ENCODE measurements around the gene PGD.
"Not testable (repeated sequence)": the region's sequence is repeated elsewhere in the genome, so short reads cannot be mapped to it uniquely, and the experiment has no call there.

The PGD gene

DNA sequence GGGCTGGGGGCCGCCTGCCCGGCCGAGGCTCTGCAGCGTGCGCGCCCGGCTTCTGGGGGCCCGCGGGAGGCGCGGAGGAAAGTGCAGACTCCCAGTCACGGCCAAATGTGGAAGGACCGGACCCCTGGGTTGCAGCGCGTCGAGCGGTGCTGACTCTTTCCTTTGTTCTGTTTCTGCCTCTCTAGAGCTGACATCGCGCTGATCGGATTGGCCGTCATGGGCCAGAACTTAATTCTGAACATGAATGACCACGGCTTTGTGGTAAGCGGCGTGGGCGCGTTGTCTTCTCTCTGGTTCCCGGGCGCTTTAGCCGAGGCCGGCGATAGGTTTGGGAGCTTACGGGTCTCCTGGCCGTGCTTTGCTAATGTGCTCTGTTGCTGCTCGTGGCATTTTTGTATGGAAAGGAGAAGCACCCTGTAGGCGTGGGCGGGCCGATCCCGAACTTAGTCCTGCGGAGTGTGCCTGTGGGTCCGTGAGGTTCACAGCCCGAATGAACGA is 629 bp downstream of the PGD start:
- no peak for DNase-seq

DNA sequence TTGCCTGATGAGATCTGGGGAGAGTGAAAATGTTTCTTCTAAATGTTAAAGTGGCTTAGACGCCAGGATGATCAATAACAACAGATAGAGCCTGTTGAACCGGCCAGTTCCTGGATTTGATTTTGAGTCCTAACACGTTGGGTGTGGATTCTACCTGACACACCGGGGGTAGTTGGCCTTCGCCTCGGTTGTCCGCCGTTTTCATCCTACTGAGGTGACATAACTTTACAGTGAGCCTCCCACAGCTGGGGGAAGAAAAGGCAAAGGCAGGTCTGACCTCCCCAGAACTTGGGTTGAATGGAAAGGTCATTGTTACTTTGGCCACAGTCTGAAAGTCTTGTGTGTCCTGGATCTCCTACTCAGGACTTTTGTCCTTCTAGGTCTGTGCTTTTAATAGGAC is 1.1 kb downstream of the PGD start:
- DNase-seq = no peak

DNA sequence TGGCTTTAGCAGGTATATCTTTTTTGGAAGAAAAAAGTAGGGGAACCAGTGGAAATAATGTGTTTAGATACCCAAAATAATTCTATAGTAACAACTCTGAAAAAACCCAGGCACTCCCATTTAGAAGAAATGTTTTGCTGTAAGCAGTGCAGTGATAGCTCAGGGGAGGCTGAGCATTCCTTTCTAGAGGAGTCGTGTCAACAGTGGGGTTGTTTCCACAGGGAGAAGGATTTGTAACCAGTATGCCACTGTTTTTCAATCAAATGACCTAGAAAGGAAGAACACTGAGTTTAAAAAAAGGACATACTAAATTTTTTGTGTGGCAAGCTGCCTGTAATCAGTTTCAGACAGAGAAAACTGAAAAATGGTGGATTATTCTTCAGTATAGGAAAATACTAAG is 2.4 kb downstream of the PGD start:
- DNase-seq = no peak

DNA sequence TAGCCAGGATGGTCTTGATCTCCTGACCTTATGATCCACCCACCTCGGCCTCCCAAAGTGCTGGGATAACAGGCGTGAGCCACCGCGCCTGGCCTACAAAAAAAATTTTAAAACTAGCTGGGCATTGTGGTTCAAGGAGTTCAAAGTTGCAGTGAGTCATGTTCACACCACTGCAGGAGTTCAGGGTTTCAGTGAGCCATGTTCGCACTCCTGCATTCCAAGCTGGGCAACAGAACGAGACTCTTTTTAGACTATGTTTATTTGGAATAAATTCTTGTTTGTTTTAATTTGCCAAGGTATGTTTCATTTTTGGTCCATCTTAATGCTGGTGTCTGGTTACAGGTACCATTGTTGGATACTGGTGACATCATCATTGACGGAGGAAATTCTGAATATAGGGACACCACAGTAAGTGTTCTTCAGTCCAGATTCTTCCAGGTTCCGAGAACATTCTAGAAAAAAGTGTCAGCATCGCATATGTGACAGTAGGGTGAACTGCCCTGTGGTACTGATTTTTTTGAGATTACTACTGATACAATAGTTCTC is 3.9 kb downstream of the PGD start:
- no peak for DNase-seq

DNA sequence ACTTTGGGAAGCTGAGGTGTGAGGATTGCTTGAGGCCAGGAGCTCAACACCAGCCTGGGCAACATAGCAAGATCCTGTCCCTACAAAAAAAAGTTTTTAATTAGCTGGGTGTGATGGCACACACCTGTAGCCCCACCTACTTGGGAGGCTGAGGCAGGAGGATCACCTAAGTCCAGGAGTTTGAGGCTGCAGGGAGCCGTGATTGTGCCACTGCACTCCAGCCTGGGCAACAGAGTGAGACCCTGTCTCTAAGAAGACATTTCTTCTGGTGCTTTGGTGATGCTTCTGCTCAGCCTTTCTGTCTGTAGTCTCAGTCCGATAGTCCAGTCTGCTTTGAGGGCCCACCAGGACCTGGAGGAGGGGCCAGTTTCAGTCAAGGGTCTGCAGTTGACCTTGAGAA is 8.3 kb downstream of the PGD start:
- no peak for DNase-seq

DNA sequence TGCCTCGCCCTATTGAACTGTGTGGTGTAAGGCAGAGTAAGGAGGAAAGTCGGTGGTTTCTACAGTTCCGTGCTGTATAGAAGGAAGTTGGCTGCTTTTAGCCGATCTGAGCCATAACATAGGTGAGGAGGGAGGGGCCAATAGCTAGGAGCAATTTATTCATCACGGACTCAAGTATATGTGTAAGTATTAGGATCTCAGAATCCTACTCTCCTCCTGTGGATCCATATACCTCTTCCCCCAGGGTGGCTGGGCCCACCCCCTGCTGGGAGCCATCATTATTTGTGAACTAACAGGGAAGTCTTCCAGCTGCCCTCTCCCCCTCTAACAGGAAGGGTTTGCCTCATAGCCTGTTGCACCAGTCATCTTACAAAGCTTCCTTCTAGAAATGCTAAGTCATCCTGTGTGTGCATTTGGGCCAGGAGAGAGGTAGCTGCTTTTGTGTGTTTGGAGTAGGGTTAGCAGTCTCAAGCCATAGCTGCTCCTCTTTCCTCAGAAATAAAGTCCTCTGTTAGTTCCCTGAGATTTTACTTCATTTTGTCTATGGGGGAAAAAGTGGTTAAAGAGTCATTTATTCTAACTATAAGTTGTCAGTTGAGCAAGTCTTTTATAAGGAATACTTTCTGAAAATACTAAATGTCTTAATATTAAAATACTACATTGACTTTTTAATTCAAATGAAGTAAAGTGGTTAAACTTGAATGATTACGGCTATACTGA is 16.5 kb downstream of the PGD start:
- no peak for DNase-seq

DNA sequence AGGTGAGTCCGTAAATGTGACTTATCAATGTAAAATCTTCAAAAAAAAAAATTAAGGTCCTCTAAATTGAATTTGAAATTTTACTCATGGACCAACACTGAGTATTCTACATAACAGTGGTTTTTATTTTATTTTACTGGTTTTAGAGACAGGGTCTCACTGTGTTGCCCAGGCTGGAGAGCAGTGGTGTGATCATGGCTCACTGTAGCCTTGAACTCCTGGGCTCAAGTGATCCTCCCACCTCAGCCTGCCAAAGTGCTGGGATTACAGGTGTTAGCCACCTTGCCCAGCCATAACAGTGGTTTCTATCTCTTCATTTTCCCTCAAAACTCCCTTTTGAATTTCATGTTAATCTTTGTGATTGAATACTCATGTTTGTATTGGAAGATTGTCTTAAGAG is 17.1 kb downstream of the PGD start:
- not testable (repeated sequence) for DNase-seq

DNA sequence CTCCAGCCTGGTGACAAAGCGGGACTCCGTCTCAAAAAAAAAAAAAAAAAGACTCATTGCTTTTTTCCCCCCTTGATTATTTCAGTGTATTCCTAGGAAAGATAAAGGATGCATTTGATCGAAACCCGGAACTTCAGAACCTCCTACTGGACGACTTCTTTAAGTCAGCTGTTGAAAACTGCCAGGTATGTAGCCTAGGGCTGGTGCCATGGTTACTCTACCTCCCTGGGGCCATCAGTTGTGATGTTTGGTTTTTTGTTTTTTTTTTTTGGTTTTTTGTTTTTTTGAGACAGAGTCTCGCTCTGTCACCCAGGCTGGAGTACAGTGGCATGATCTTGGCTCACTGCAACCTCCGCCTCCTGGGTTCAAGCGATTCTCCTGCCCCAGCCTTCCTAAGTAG is 19.9 kb downstream of the PGD start:
- DNase-seq = not testable (repeated sequence)

DNA sequence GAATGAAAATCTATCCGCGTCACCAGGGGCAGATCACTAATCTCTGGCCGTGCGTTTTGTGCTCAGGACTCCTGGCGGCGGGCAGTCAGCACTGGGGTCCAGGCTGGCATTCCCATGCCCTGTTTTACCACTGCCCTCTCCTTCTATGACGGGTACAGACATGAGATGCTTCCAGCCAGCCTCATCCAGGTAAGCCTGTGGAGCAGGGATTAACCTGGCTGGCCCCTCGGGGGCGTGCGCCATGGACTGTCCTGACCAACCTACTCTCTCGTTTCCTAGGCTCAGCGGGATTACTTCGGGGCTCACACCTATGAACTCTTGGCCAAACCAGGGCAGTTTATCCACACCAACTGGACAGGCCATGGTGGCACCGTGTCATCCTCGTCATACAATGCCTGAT is 20.5 kb downstream of the PGD start:
- no peak for DNase-seq

DNA sequence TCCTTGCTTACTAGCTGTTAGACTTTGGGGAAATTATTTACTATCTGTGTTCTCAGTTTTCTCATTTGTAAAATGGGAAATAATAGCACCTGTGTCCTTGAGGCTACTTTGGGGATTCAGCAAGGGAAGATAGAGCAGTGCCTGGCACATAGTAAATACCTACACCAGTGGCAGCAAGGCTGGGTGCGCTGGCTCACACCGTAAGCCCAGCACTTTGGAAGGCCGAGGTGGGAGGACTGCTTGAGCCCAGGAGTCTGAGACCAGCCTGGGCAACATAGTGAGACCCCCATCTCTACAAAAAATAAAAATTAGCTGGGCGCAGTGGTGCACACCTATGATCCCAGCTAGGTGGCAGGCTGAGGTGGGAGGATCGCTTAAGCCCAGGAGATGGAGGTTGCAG is 22.8 kb downstream of the PGD start:
- no peak for DNase-seq

DNA sequence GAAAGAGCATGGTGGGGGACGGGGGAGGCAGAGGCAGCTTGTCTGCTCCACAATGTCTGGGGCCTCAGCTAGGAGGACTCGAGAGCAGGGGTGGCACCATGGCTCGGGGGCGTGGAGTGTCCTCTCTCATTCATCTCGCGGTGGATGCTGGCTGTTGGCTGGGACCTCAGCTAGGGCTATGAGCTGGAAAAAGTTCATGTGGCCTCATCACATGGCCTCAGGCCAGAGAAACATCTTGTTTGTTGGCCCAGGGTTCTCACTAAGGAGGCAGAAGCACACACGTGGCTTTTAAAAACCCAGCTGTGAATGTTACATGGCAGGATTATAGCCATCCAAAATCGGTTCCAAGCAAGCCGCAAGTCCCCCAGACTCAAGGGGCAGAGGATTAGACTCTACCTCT is 25.2 kb downstream of the PGD start:
- DNase-seq = no peak

DNA sequence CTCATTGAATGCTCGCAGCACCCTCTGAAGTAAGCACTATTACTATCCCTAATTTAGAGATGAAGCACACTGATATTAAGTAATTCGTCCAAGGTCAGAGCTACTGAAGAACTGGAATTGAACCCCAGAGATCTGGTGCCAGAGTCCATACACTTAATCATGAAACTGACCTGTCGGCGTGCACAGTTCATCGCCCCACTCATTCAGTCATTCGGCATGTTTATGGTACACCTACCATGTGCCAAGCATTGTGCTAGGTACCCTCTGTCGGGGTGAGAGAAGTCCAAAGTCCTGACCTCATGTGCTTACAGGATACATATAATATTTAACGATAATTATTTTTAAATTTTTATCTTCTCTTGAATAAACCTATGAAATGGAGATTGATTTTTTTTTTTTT is 25.8 kb downstream of the PGD start:
- DNase-seq = no peak

DNA sequence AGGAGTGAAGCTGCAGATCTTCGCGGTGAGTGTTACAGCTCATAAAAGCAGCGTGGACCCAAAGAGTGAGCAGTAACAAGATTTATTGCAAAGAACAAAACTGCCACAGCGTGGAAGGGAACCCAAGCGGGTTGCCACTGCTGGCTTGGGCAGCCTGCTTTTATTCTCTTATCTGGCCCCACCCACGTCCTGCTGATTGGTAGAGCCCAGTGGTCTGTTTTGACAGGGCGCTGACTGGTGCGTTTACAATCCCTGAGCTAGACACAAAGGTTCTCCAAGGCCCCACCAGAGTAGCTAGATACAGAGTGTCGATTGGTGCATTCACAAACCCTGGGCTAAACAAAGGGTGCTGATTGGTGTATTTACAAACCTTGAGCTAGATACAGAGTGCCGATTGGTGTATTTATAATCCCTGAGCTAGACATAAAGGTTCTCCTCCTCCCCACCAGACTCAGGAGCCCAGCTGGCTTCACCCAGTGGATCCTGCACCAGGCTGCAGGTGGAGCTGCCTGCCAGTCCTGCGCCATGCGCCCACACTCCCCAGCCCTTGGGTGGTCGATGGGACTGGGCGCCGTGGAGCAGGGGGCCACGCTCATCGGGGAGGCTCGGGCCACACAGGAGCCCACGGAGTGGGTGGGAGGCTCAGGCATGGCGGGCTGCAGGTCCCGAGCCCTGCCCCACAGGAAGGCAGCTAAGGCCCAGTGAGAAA is 27.1 kb downstream of the PGD start:
- not testable (repeated sequence) for DNase-seq

DNA sequence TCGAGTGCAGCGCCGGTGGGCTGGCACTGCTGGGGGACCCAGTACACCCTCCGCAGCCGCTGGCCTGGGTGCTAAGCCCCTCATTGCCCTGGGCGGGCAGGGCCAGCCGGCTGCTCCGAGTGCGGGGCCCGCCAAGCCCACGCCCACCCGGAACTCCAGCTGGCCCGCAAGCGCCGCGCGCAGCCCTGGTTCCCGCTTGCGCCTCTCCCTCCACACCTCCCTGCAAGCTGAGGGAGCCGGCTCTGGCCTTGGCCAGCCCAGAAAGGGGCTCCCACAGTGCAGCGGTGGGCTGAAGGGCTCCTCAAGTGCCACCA is 27.6 kb downstream of the PGD start:
- not testable (repeated sequence) for DNase-seq

DNA sequence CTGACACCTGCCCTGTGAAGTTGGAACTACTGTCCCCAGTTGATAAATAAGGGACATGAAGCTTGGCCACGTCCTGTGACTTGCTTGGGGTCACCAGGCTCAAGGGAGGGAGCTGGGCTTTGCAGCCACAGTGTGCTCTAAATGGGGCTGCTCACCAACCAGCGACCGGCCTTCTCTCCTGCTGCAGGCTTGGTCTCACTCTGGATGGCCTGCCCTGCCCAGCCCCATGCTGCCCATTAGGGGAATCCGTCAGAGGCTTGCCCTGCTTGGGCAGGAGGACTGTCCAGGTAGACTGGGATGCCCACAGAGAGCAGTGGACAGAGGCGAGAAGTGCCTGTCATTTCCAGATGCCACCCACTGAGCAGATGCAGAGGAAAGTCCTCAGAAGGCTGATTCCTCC is 30.1 kb downstream of the PGD start:
- DNase-seq = no peak

DNA sequence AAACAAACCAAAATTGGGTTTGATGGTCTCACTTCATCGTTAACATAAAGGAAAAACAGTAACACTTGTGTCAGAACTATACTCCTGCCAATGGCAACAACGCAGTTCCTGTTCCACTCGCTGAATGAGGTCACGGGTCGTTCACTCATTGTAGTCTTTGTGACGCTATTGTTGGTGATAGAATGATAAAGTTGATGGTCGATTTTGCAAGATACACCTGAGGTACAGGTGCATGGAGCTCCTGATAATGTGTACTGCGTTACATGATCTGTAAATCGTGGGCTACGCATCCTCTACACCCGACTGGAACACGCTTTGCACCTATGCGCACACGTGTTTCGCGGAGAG is 31.0 kb downstream of the PGD start:
- DNase-seq = peak; percentile 35

DNA sequence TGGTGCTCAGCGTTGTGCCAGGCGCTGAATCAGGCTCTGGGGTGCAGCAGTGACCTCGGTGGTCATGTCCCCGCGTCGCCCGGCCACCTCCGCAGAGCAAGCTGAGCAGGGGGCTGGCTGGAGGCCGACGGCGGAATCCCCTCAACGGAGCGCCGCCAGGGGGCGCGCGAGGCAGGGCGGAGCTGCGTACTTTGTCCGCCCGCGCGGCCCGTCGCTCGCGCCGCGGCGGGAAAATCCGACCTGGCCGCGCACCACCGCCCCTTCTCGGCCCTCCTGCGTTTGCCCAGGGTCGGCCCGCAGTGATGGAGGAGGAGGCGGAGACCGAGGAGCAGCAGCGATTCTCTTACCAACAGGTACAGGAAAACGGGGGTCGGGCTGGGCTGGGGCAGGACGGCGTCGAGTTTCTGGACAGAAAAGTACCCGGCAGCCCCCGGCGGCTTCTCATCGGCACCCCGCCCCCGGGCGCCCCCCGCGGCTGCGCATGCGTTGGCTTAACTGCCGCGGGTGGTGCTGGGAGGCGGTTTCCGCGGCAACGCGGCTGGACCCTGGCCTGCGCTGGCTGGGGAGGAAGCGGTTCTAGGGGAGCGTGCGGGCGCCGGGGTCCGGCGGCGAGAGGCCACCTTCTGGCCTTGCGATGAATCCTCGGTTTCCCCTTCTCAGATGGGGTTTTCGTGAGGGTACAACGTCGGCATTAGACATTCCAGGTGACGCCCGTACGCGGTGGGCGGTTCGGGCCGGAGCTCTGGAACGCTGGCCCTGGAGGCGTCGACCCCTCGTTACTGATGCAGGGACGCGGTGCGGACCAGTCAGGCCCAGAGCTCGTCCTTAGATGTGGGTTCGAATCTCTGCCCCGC is 31.6 kb downstream of the PGD start, which contains the start of gene CENPS:
Gene CENPS (plus strand): TSS at position 218 of the 854 bp plus-strand sequence. CDS start 85 bp downstream, at position 303.
- DNase-seq = peak; percentile 96

DNA sequence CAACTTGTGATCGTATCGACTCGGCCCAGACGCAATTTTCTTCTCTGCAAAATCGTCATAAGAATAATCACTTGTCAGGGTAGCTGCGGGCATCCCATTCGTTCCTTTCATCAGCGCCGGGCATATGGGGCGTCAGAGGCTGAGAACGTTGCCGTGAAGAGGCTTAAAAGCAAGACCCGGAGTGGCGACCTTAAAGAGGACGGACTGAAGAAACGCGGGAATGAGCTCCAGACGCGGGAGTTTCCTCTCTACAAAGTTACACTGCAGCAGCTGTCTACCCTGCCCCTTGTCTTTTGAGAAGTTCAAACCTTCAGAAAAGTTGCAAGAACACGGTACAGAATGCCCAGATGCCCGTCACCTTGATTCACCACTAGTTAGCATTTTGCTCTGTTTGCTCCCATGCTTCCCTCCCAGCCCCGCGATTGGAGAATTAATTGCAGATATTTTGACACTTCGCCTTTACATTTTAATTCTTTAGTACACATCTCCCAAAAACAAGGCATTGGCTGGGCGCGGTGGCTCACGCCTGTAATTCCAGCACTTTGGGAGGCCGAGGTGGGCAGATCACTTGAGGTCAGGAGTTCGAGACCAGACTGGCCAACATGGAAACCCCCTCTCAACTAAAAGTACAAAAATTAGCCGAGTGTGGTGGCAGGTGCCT is 32.3 kb downstream of the PGD start:
- no peak for DNase-seq

DNA sequence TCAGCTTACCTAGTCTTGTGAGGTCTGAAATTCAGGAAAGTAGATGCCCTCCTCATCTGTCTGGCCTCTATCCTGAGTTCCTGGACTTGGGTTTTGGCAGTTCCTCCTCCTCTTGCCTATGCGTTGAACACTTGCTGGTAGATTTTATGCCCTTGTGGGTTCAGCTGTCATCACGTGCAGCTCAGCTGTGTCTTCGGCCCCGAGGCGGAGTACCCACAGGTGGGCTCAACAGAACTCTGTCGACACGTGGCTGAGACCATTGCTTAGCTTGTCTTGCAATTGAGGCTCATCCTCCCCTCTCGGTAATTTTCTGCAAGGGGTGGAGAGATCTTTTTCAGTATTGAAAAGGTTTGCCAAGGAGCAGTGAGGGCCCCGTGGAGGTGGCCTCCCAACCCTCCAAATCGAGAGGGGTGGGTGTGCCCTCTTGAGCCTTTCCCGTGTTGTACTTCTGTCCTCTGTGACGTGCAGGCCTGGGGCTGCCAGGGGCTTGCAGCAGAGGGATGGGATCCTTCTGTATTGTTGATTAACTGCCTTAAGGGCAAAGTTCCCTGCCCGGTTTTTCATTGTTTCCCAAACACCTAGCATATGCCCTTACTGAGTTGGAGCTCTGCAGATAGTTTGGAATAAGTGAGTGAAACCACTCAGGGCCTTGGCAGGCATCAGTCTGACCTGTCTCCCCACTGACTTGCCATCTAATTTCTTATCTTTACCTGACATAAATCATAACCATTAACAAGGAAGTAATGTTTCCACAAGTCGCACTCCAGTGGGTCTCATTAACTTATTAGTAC is 34.2 kb downstream of the PGD start:
- no peak for DNase-seq

DNA sequence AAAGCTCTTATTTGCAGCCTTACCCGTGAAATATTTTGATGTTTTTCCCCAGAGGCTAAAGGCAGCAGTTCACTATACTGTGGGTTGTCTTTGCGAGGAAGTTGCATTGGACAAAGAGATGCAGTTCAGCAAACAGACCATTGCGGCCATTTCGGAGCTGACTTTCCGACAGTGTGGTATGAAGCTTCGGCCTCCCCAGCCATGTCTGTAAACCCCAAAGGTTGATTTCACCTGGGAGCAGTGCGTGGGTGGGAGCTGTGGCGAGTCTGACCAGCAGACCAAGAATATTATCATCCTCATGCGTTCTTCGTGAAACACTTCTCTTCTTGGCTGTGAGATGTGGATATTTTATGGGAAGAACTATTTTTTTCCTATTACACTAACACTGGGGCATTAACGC is 34.9 kb downstream of the PGD start:
- DNase-seq = no peak

DNA sequence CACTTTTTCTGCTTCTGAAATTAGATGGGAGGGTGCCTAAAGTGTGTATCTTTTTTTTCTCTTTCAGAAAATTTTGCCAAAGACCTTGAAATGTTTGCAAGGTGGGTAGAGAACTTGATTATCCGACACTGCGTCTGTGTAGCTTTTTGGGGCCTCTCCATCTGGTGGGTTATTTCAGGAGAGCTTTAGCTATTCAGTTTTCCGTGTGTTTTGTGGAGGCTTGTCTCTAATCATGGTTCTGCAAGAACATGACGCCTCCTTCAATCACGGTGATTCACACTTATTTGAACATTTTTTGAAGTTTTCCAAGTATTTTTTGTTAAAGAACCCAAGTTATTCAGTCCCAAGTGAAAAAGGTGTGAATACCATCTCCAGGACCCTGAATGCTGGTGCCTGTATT is 35.7 kb downstream of the PGD start:
- DNase-seq = no peak

DNA sequence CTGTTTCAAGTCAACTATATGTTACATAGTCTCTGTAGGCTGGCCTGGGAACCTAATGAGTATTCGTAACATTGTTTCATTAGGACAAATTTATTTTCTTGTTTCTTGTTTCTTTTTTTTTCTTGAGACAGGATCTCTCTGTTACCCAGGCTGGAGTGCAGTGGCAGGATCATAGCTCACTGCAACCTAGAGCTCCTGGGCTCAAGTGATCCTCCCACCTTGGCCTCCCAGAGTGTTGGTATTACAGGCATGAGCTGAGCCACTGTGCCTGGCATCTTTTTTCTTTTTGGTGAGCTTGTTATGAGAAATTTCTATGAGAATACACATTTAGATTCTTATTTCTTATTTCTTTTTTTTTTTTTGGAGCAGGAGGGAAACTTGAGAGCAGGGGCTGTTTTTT is 38.2 kb downstream of the PGD start:
- DNase-seq = no peak
